HEK293 (cell line): ENCODE measurements around the gene CAMK2G.

Experiments
- EGR2 ChIP-seq: fragments of 450-650 bp; formaldehyde crosslinking; IDR thresholded peaks from 2 replicates; pipeline ENCODE4 v1.5.1; 2016; ENCODE audit warnings: low read depth, missing biosample characterization, missing genetic modification characterization
- GLI4 ChIP-seq: fragments of 450-650 bp; formaldehyde crosslinking; IDR thresholded peaks from 2 replicates; pipeline ENCODE4 v1.5.1; 2016; ENCODE audit warnings: missing biosample characterization, missing genetic modification characterization
- GLIS2 ChIP-seq: fragments of 450-650 bp; formaldehyde crosslinking; IDR thresholded peaks from 2 replicates; pipeline ENCODE4 v1.5.1; 2016; ENCODE audit warnings: missing biosample characterization, missing genetic modification characterization
- KLF1 ChIP-seq: fragments of 450-650 bp; formaldehyde crosslinking; IDR thresholded peaks from 2 replicates; pipeline ENCODE4 v1.5.1; 2016; ENCODE audit warnings: missing biosample characterization, missing genetic modification characterization
- PRDM10 ChIP-seq: fragments of 450-650 bp; formaldehyde crosslinking; IDR thresholded peaks from 2 replicates; pipeline ENCODE4 v1.5.1; 2016; ENCODE audit warnings: missing biosample characterization, missing genetic modification characterization
- ZBTB20 ChIP-seq: fragments of 450-650 bp; formaldehyde crosslinking; IDR thresholded peaks from 2 replicates; pipeline ENCODE4 v1.5.1; 2016; ENCODE audit warnings: missing biosample characterization, missing genetic modification characterization
- ZEB2 ChIP-seq: fragments of 450-650 bp; formaldehyde crosslinking; IDR thresholded peaks from 2 replicates; pipeline ENCODE4 v1.5.1; 2016; ENCODE audit warnings: missing biosample characterization, missing genetic modification characterization
- ZFP69B ChIP-seq: fragments of 450-650 bp; formaldehyde crosslinking; IDR thresholded peaks from 2 replicates; pipeline ENCODE4 v1.5.1; 2016; ENCODE audit warnings: missing biosample characterization, missing genetic modification characterization
- ZIC2 ChIP-seq: fragments of 450-650 bp; formaldehyde crosslinking; IDR thresholded peaks from 2 replicates; pipeline ENCODE4 v1.5.1; 2016; ENCODE audit warnings: missing biosample characterization, missing genetic modification characterization
- ZNF10 ChIP-seq: fragments of 450-650 bp; formaldehyde crosslinking; IDR thresholded peaks from 2 replicates; pipeline ENCODE4 v1.5.1; 2017; ENCODE audit warnings: missing biosample characterization, missing genetic modification characterization
- ZNF19 ChIP-seq: fragments of 450-650 bp; formaldehyde crosslinking; IDR thresholded peaks from 2 replicates; pipeline ENCODE4; 2016; ENCODE audit warnings: missing biosample characterization, missing genetic modification characterization, low read depth
- ZNF2 ChIP-seq: fragments of 450-650 bp; formaldehyde crosslinking; IDR thresholded peaks from 2 replicates; pipeline ENCODE4 v1.5.1; 2016; ENCODE audit warnings: missing biosample characterization, missing genetic modification characterization
- ZNF239 ChIP-seq: fragments of 450-650 bp; formaldehyde crosslinking; IDR thresholded peaks from 2 replicates; pipeline ENCODE4 v1.5.1; 2016; ENCODE audit warnings: missing biosample characterization, missing genetic modification characterization
- ZNF561 ChIP-seq: fragments of 450-650 bp; IDR thresholded peaks from 2 replicates; pipeline ENCODE4 v1.5.1; 2018; ENCODE audit warnings: missing biosample characterization, missing genetic modification characterization, borderline replicate concordance
- ZNF596 ChIP-seq: fragments of 450-650 bp; IDR thresholded peaks from 2 replicates; pipeline ENCODE4 v1.5.0; 2018; ENCODE audit warnings: missing biosample characterization, mild to moderate bottlenecking, missing genetic modification characterization, moderate library complexity
- ZNF660 ChIP-seq: fragments of 450-650 bp; IDR thresholded peaks from 2 replicates; pipeline ENCODE4 v1.5.1; 2018; ENCODE audit warnings: missing biosample characterization, mild to moderate bottlenecking, missing genetic modification characterization
- ZNF677 ChIP-seq: fragments of 450-650 bp; IDR thresholded peaks from 2 replicates; pipeline ENCODE4 v1.5.0; 2018; ENCODE audit warnings: missing biosample characterization, mild to moderate bottlenecking, missing genetic modification characterization, moderate library complexity
- ZNF701 ChIP-seq: fragments of 450-650 bp; formaldehyde crosslinking; IDR thresholded peaks from 2 replicates; pipeline ENCODE4 v1.5.1; 2016; ENCODE audit warnings: missing biosample characterization, missing genetic modification characterization
- ZNF76 ChIP-seq: fragments of 450-650 bp; formaldehyde crosslinking; IDR thresholded peaks from 2 replicates; pipeline ENCODE4; 2016; ENCODE audit warnings: low read depth, missing biosample characterization, missing genetic modification characterization, borderline replicate concordance
- ZNF768 ChIP-seq: fragments of 450-650 bp; formaldehyde crosslinking; IDR thresholded peaks from 2 replicates; pipeline ENCODE4 v1.5.1; 2018; ENCODE audit warnings: missing biosample characterization, mild to moderate bottlenecking, missing genetic modification characterization
- ZNF785 ChIP-seq: fragments of 450-650 bp; formaldehyde crosslinking; IDR thresholded peaks from 2 replicates; pipeline ENCODE4 v1.5.1; 2016; ENCODE audit warnings: missing biosample characterization, missing genetic modification characterization
- ZSCAN30 ChIP-seq: fragments of 450-650 bp; IDR thresholded peaks from 2 replicates; pipeline ENCODE4 v1.5.1; 2018; ENCODE audit warnings: missing biosample characterization, mild to moderate bottlenecking, missing genetic modification characterization, moderate library complexity
- ZXDB ChIP-seq: fragments of 450-650 bp; formaldehyde crosslinking; IDR thresholded peaks from 2 replicates; pipeline ENCODE4 v1.5.1; 2016; ENCODE audit warnings: missing biosample characterization, missing genetic modification characterization
- TF ChIP-seq, protein P1 (sequence below): fragments of 450-650 bp; formaldehyde crosslinking; IDR thresholded peaks from 2 replicates; pipeline ENCODE4 v1.5.1; 2016; ENCODE audit warnings: missing biosample characterization, missing genetic modification characterization
- TF ChIP-seq, protein P2 (sequence below): fragments of 450-650 bp; formaldehyde crosslinking; IDR thresholded peaks from 2 replicates; pipeline ENCODE4 v1.5.1; 2016; ENCODE audit warnings: missing biosample characterization, missing genetic modification characterization
- TF ChIP-seq, protein P3 (sequence below): sonication (generic); formaldehyde crosslinking; IDR thresholded peaks from 2 replicates; pipeline ENCODE4 v1.8.1; 2022; ENCODE audit warnings: mild to moderate bottlenecking, moderate library complexity, missing genetic modification reagents
- TF ChIP-seq, protein P4 (sequence below): fragments of 450-650 bp; formaldehyde crosslinking; IDR thresholded peaks from 2 replicates; pipeline ENCODE4 v1.5.1; 2016; ENCODE audit warnings: missing biosample characterization, missing genetic modification characterization

CAMK2G gene

DNA sequence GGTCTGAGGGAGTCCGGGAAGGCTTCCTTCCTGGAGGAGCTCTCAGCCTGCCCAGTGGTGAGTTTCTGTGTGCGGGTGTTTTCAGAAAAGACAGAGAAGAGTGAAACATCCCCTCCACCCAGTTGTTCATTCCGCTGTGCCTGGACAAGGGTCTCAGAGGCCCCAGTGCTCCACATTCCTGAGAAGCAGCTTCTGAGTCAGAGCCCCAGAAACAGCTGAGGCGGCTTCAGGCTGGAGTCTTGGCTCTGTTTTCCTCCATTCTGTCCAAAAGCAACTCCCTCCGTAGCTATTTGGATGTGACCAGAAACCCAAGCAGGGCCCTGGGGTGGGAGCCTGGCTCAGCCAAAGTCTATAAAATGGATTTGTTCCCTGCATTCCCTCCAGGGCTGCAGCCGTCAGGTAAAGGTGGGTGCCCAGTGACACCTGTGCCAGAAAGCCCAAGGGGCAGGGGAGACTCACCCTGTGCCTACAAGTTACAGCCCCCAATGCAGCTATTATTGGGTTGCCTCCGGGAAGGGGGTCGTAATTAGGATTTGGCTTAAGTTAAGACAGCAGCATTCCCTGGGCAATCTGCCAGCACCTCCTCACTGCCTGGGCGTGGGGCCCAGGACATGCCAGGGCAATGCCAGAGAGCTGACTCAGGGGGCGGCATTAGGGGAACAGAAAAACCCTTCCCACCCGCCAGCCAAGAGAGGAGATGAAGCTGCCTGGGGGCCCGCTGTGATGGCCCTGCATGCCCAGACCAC lies 13.1 kb upstream of the CAMK2G start (continued):
- TF ChIP-seq ZXDB (tag by site-specific recombination) (no peak), ZNF239 (tag by site-specific recombination) (no peak), ZFP69B (tag by site-specific recombination) (peak; percentile 75; the same call in 1 of the 2 replicates), ZNF785 (no peak), ZNF701 (tag by site-specific recombination) (no peak), ZNF660 (0 out of 2 replicates have a peak, but pooled peaks have one; percentile 45), GLI4 (tag by site-specific recombination) (no peak), ZBTB20 (tag by site-specific recombination) (peak; percentile 64), ZSCAN30 (tag by site-specific recombination) (peak; percentile 83), ZNF76 (tag by site-specific recombination) (no peak), ZNF19 (tag by site-specific recombination) (no peak), KLF1 (tag by site-specific recombination) (peak; percentile 66), ZNF561 (no peak), PRDM10 (tag by site-specific recombination) (peak; percentile 57), ZEB2 (tag by site-specific recombination) (peak; percentile 79), ZNF2 (tag by site-specific recombination) (no peak), ZIC2 (tag by site-specific recombination) (0 out of 2 replicates have a peak, but pooled peaks have one; percentile 18), ZNF10 (no peak), ZNF768 (tag by site-specific recombination) (no peak), EGR2 (tag by site-specific recombination) (peak; percentile 67), GLIS2 (tag by site-specific recombination) (peak; percentile 58), ZNF596 (tag by site-specific recombination) (no peak), ZNF677 (tag by site-specific recombination) (no peak)
- TF ChIP-seq, protein P1, sequence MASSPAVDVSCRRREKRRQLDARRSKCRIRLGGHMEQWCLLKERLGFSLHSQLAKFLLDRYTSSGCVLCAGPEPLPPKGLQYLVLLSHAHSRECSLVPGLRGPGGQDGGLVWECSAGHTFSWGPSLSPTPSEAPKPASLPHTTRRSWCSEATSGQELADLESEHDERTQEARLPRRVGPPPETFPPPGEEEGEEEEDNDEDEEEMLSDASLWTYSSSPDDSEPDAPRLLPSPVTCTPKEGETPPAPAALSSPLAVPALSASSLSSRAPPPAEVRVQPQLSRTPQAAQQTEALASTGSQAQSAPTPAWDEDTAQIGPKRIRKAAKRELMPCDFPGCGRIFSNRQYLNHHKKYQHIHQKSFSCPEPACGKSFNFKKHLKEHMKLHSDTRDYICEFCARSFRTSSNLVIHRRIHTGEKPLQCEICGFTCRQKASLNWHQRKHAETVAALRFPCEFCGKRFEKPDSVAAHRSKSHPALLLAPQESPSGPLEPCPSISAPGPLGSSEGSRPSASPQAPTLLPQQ (tag by site-specific recombination): peak; percentile 96
- TF ChIP-seq, protein P2, sequence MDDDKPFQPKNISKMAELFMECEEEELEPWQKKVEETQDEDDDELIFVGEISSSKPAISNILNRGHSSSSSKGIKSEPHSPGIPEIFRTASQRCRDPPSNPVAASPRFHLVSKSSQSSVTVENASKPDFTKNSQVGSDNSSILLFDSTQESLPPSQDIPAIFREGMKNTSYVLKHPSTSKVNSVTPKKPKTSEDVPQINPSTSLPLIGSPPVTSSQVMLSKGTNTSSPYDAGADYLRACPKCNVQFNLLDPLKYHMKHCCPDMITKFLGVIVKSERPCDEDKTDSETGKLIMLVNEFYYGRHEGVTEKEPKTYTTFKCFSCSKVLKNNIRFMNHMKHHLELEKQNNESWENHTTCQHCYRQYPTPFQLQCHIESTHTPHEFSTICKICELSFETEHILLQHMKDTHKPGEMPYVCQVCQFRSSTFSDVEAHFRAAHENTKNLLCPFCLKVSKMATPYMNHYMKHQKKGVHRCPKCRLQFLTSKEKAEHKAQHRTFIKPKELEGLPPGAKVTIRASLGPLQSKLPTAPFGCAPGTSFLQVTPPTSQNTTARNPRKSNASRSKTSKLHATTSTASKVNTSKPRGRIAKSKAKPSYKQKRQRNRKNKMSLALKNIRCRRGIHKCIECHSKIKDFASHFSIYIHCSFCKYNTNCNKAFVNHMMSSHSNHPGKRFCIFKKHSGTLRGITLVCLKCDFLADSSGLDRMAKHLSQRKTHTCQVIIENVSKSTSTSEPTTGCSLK: no peak
- TF ChIP-seq, protein P3, sequence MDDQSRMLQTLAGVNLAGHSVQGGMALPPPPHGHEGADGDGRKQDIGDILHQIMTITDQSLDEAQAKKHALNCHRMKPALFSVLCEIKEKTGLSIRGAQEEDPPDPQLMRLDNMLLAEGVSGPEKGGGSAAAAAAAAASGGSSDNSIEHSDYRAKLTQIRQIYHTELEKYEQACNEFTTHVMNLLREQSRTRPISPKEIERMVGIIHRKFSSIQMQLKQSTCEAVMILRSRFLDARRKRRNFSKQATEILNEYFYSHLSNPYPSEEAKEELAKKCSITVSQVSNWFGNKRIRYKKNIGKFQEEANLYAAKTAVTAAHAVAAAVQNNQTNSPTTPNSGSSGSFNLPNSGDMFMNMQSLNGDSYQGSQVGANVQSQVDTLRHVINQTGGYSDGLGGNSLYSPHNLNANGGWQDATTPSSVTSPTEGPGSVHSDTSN (CRISPR knock-in tag): 0 out of 2 replicates have a peak, but pooled peaks have one; percentile 41
- TF ChIP-seq, protein P4, sequence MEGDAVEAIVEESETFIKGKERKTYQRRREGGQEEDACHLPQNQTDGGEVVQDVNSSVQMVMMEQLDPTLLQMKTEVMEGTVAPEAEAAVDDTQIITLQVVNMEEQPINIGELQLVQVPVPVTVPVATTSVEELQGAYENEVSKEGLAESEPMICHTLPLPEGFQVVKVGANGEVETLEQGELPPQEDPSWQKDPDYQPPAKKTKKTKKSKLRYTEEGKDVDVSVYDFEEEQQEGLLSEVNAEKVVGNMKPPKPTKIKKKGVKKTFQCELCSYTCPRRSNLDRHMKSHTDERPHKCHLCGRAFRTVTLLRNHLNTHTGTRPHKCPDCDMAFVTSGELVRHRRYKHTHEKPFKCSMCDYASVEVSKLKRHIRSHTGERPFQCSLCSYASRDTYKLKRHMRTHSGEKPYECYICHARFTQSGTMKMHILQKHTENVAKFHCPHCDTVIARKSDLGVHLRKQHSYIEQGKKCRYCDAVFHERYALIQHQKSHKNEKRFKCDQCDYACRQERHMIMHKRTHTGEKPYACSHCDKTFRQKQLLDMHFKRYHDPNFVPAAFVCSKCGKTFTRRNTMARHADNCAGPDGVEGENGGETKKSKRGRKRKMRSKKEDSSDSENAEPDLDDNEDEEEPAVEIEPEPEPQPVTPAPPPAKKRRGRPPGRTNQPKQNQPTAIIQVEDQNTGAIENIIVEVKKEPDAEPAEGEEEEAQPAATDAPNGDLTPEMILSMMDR: 0 out of 2 replicates have a peak, but pooled peaks have one; percentile 13
